SKM-1 treated with dmso at 0.1 percent for 144 hours (cell line): ENCODE measurements around the gene EFCAB6.

Source experiments
- DNase-seq: peaks from one replicate; lab custom pipeline; 2025; ENCODE audit not compliant: unreplicated experiment; lab: John Stamatoyannopoulos, UW

Gene EFCAB6

GRCh38 chr22:43812149-43812842, at the start of gene EFCAB6:
Gene EFCAB6, minus strand, starts transcription at chr22:43812305. Its CDS starts 29,987 bp downstream, at chr22:43782318.
- peak; percentile 48 for DNase-seq

GRCh38 chr22:43861529-43861928, 49.4 kb upstream of the EFCAB6 start:
- DNase-seq = no peak

GRCh38 chr22:43860831-43861230, 48.7 kb upstream of the EFCAB6 start:
- DNase-seq = no peak

GRCh38 chr22:43860126-43860525, 48.0 kb upstream of the EFCAB6 start:
- no peak for DNase-seq

GRCh38 chr22:43859621-43860020, 47.5 kb upstream of the EFCAB6 start:
- no peak for DNase-seq

- no peak for DNase-seq
Observed at GRCh38 chr22:43859176-43859575, 47.1 kb upstream of the EFCAB6 start.

- no peak for DNase-seq
Observed at GRCh38 chr22:43858156-43858895, 46.2 kb upstream of the EFCAB6 start.

- no peak for DNase-seq
Observed at GRCh38 chr22:43857367-43857766, 45.3 kb upstream of the EFCAB6 start.

GRCh38 chr22:43855431-43855830, 43.3 kb upstream of the EFCAB6 start:
- DNase-seq = no peak

- no peak for DNase-seq
Observed at GRCh38 chr22:43854786-43855271, 42.7 kb upstream of the EFCAB6 start.

- DNase-seq = no peak
Observed at GRCh38 chr22:43854121-43854785, 42.1 kb upstream of the EFCAB6 start.

GRCh38 chr22:43853328-43853931, 41.3 kb upstream of the EFCAB6 start:
- no peak for DNase-seq

- no peak for DNase-seq
Observed at GRCh38 chr22:43852573-43853327, 40.6 kb upstream of the EFCAB6 start.

- no peak for DNase-seq
Observed at GRCh38 chr22:43851979-43852307, 39.8 kb upstream of the EFCAB6 start.

GRCh38 chr22:43851058-43851978, 39.2 kb upstream of the EFCAB6 start:
- DNase-seq = no peak

GRCh38 chr22:43850529-43850928, 38.4 kb upstream of the EFCAB6 start:
- DNase-seq = no peak

- DNase-seq = no peak
Observed at GRCh38 chr22:43849731-43850130, 37.6 kb upstream of the EFCAB6 start.

GRCh38 chr22:43848366-43849171, 36.5 kb upstream of the EFCAB6 start:
- DNase-seq = no peak
